Cardiac ventricle fibroblast (primary cell): ENCODE measurements around the gene CFAP20. TPM values are rescaled to one million over a fixed set of nuclear protein-coding genes. Genes with fewer than 3 reads are reported as not detected.

Experiments
- total RNA-seq: library from RNA; depleted of rRNA; stranded (reverse); fragments of >200 nt; gene quantifications from 2 replicates; pipeline ENCODE4 v1.2.3, GENCODE V29; 2015

The CFAP20 gene
- 36.5 and 47.1 TPM in 2 replicates for total RNA-seq

DNA sequence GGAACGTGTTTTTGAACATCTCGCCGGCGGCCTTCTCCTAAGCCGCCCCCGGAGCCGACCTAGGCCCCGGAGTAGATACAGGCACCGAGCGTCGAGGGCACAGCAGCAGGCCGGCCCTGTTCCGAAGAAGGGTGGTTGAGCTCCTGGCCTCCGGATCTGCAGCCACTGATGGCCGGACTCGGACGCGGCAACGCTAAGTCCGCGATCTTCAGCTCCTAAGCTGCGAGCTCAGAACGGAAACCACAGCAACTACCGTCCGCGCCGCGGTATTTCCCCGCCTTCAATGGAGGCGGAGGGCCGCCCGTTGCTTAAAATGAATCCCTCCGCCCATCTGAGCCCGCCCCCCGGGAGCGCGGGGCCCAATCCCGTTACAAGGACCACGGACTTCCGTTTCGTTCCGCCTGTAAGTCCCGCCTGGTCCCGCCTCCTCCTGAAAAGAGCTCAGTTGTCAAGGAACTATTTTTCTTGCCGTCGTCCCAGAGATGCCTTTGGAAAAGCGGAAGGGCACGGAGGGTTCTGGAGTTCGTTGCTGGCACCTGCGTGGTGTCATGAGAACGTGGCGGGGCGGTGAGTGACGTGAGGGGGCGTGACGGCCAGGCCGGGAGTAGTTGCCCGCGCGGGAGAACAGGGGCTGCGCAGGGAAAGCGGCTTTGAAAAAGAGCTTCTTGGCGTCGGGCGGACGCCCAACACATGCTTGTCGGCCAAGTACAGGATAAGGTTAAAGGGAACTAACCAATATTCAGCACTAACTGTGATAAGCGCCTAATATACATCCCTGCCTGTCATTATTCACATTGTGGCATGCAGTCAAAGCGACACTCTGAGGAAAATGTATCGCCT lies at the start of gene CFAP20:
TSS of gene CFAP20 (minus strand) at position 285 of the 840 bp plus-strand sequence. CDS start at position 19, 266 bp downstream.

Other genes with a start within 250 kb of the CFAP20 start
- not detected in 2 replicates for gene CNGB1, start 158.3 kb downstream of the CFAP20 start, total RNA-seq
- gene ZNF319, start 128.7 kb downstream of the CFAP20 start, total RNA-seq = 5.0 and 5.7 TPM in 2 replicates
- gene USB1, start 128.0 kb downstream of the CFAP20 start, total RNA-seq = 14.4 and 20.3 TPM in 2 replicates
- gene MMP15, start 103.6 kb downstream of the CFAP20 start, total RNA-seq = 3.5 and 4.0 TPM in 2 replicates
- 45.6 and 55.7 TPM in 2 replicates for gene CSNK2A2, start 68.7 kb upstream of the CFAP20 start, total RNA-seq
- gene PRSS54, start 165.6 kb upstream of the CFAP20 start, total RNA-seq = not detected in 2 replicates